Activated gamma-delta T cell treated with Interleukin-2 at 50 U/mL for 16 hours (primary cell): ENCODE measurements around the gene ARHGAP22.

ENCODE experiments used
- DNase-seq: peaks from one replicate; pipeline ENCODE4 v3.0.0-alpha.2; 2020

ARHGAP22 gene

GRCh38 chr10:48580236-48580635, 24.6 kb downstream of the ARHGAP22 start:
- no peak for DNase-seq

- no peak for DNase-seq
Observed at GRCh38 chr10:48579251-48579960, 25.5 kb downstream of the ARHGAP22 start.

- no peak for DNase-seq
Observed at GRCh38 chr10:48577158-48577557, 27.7 kb downstream of the ARHGAP22 start.

GRCh38 chr10:48576501-48576900, 28.4 kb downstream of the ARHGAP22 start:
- no peak for DNase-seq

- DNase-seq = no peak
Observed at GRCh38 chr10:48575901-48576300, 29.0 kb downstream of the ARHGAP22 start.

- DNase-seq = no peak
Observed at GRCh38 chr10:48574817-48575380, 30.0 kb downstream of the ARHGAP22 start.

- DNase-seq = no peak
Observed at GRCh38 chr10:48574322-48574796, 30.5 kb downstream of the ARHGAP22 start.

- DNase-seq = no peak
Observed at GRCh38 chr10:48573045-48573444, 31.8 kb downstream of the ARHGAP22 start.

- no peak for DNase-seq
Observed at GRCh38 chr10:48572414-48572813, 32.5 kb downstream of the ARHGAP22 start.

- DNase-seq = no peak
Observed at GRCh38 chr10:48568546-48568945, 36.3 kb downstream of the ARHGAP22 start.

- DNase-seq = no peak
Observed at GRCh38 chr10:48568131-48568530, 36.7 kb downstream of the ARHGAP22 start.

- DNase-seq = no peak
Observed at GRCh38 chr10:48567346-48567745, 37.5 kb downstream of the ARHGAP22 start.

- no peak for DNase-seq
Observed at GRCh38 chr10:48564466-48565160, 40.3 kb downstream of the ARHGAP22 start.

GRCh38 chr10:48557511-48558123, 47.3 kb downstream of the ARHGAP22 start:
- DNase-seq = no peak

GRCh38 chr10:48556713-48557112, 48.2 kb downstream of the ARHGAP22 start:
- no peak for DNase-seq

- DNase-seq = no peak
Observed at GRCh38 chr10:48556065-48556464, 48.8 kb downstream of the ARHGAP22 start.

GRCh38 chr10:48555310-48556042, 49.4 kb downstream of the ARHGAP22 start:
- DNase-seq = no peak

- DNase-seq = no peak
Observed at GRCh38 chr10:48554656-48555055, 50.2 kb downstream of the ARHGAP22 start.

GRCh38 chr10:48554246-48554645, 50.6 kb downstream of the ARHGAP22 start:
- no peak for DNase-seq

- DNase-seq = no peak
Observed at GRCh38 chr10:48552946-48553564, 51.8 kb downstream of the ARHGAP22 start.

GRCh38 chr10:48551861-48552591, 52.8 kb downstream of the ARHGAP22 start:
- DNase-seq = no peak

- no peak for DNase-seq
Observed at GRCh38 chr10:48550977-48551376, 53.9 kb downstream of the ARHGAP22 start.
